Mucosa of gallbladder (tissue), 1 donor: ENCODE results near the gene PKD2. TPM values are rescaled to one million over a fixed set of nuclear protein-coding genes. Genes with fewer than 3 reads are reported as not detected.
"Not testable (repeated sequence)": the region's sequence is repeated elsewhere in the genome, so short reads cannot be mapped to it uniquely, and the experiment has no call there.

Experiments used
- DNase-seq: peaks from one replicate; pipeline ENCODE4 v3.0.0-alpha.2; 2020; ENCODE audit warnings: low spot score
- total RNA-seq: library from RNA; stranded (reverse); gene quantifications from one replicate; pipeline ENCODE4 v1.2.1, GENCODE V29; 2021
- donor health status: DM: no; HTN: no; CAD: no.

The PKD2 gene
- total RNA-seq, 1 donor from 2014 or later = 38.4 TPM

DNA sequence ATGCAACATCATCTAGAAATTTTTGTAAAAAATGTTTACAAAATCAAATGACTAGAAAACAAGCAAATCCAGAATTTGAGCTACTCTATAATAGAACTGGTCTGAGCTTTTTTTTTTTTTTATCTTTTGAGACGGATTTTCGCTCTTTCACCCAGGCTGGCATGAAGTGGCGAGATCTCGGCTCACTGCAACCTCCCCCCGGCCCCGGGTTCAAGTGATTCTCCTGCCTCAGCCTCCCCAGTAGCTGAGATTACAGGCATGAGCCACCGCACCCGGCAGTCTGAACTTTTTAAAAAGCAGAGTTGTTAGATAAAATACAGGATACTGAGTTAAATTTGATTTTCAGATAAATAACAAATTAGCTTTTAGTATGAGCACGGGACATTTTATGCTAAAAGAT, 20.9 kb upstream of the PKD2 start:
- DNase-seq = no peak

DNA sequence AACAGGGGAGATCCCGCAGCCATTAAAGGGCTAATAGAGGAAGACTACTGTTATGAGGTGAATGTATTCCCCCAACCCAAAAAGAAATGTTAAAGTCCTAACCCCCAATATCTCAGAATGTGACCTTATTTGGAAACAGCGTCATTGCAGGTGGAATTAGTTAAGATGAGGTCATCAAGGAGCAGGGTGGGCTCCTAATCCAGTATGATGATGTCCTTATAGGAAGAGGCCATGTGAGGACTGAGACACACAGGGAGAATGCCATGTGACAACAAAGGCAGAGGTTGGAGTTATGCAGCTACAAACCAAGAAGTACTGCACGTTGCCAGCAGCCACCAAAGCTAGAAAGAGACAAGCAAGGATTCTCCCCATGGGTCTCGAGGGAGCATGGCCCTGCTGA, 17.7 kb upstream of the PKD2 start:
- DNase-seq = no peak

DNA sequence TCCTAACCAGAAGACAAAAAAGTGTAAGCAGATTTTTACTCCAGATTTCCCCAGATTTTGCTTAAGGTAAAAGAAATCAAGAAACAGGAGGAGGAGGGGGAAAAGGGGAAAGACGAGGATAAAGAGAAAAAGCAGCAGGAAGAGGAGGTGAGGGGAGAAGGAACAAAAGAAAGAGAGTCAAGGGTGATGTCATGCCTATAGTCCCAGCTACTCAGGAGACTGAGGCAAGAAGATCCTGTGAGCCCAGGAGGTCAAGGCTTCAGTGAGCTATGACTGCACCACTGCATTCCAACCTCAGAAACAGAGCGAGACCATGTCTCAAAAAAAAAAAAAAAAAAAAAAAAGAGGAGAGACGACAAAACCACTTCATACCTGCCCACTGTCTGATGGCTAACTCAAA, 12.0 kb upstream of the PKD2 start:
- DNase-seq = no peak

DNA sequence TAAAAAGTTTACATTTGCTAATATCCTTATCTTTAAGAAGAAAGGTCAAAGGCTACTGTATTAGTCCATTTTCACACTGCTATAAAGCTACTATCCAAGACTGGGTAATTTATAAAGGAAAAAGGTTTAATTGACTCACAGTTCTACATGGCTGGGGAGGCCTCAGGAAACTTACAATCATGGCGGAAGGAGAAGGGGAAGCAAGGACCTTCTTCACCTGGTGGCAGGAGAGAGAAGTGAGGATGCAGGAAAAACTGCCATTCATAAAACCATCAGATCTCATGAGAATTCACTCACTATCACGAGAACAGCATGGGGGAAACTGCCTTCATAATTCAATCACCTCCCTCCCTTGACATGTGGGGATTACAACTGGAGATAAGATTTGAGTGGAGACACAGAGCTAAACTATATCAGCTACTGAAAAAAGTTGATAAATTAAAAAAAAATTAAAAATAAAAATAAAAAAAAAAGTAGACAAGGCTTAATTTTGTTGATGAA, 8.2 kb upstream of the PKD2 start:
- not testable (repeated sequence) for DNase-seq

DNA sequence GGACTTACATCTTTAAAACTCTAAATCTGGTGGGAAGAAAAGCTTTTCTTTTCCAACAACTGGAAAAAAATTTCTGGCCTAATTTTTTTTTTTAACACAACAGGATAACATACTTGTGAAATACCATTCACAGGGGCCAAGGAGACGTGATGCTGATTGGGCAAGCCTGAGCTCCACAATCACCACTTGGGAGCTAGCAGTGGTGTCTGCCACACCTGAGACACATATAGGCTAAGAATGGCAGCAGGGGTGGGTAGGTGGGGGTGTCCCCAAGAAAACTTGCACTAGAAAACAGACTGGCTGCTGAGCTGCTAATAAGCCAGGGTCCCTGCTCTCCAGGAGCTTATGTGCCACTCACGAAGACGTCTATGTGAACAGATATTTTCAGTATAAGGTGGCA, 5.6 kb upstream of the PKD2 start:
- DNase-seq = no peak

DNA sequence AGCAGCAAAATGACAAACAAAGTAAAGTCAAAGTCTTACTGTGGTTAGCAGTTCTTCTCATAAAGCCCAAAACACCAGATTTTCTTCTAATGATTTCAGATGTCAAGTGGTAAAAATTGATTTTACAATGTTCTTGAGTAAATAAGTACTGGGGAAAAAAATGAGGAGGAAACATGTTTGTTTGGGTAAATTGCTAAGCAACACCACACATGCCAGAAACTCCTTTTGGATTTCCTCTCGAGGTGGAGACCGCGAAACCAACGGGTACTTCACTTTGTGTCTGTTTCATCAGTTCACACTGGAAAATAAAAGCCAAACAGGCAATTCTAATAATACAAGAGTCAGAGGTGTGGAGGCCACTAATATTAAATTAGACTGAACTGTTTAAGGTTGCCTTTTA, 4.6 kb upstream of the PKD2 start:
- DNase-seq = no peak

DNA sequence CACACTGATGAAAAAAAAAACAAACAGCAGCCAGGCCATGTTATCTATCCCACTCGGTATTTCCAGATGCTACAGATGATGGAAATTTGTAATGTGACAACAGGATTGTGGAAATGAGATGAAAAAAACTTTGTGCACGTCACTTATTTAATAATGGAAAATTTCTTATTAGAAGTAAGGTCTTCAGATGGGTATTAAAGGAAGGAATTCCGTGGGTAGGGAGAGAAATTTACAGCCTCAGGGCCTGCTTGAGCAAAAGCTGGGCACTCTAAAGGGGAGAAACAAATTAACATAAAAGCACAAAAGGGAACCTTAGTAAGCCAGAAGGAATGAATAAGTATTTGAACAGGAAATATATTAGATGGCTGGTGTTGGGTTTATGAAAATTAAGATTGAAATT, 4.2 kb upstream of the PKD2 start:
- no peak for DNase-seq

DNA sequence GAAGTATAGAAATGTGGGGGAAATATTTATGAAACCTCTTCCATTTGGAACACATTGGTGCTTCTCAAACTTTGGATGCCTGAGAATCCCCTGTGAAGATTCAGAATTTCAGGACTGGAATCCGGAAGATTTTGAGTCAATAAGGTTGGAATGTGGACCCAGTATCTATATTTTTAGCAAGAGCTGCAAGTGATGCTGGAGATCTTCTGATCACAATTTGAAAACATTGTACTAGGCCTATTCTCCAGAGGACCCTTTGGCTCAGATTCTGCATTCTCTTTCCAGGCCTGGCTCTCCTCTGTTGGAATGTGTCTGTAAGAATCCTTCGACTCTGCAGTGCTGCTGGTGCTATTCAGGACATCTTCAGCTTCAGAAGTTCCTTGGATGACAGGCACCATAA, 2.4 kb upstream of the PKD2 start:
- peak; percentile 26 for DNase-seq

DNA sequence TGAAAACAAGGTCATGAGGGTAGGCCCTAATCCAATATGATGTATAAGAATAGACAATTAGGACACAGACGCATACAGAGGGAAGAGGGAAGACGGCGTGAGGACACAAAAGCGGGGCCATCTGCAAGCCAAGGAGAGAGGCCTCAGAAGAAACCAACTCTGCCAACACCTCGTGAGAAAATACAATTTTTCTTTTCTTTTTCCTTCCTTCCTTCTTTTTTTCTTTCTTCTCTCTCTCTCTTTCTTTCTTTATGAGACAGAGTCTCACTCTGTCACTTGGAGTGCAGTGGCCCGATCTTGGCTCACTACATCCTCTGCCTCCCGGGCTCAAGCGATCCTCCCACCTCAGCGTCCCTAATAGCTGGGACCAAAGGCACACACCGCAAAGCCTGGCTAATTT, 1.5 kb upstream of the PKD2 start:
- no peak for DNase-seq

DNA sequence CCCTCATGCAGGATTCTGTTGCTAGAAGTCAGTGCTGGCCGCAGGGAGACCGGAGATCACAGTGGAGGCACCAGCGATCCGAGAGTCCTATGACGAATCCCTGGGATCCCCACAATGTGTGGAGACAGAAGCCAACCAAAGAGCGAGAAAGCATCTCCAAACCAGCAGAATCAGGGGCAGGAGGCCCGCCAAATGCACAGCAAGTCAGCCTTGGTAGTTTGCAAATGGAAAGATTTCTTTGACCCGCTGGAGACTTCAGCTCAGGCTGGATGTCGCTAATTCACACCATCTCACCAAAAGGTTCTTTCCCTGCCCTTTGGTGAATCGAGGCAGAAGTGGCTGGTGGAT, 505 bp upstream of the PKD2 start:
- DNase-seq = no peak

DNA sequence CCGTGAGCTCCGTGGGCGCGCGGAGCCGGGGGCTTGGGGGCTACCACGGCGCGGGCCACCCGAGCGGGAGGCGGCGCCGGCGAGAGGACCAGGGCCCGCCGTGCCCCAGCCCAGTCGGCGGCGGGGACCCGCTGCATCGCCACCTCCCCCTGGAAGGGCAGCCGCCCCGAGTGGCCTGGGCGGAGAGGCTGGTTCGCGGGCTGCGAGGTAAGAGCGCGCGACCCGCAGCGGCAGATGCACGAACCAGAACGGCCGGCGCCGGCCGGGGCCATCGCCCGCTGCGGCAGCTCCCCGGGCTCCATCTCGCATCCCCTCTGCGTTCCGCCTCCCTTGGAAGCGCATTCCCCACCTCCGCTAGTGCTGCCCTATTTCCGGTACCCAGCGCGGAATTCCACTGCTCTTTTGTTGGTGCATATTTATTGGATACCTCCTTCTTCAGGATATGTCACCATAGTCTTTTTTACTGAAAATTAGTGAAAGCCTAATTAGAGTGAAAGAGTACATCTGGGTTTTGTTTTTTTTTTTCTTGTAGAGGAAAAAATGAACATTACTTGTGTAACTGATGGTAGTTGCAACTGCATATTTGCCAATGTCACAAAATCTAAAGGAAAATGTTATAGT, 797 bp downstream of the PKD2 start:
- no peak for DNase-seq

DNA sequence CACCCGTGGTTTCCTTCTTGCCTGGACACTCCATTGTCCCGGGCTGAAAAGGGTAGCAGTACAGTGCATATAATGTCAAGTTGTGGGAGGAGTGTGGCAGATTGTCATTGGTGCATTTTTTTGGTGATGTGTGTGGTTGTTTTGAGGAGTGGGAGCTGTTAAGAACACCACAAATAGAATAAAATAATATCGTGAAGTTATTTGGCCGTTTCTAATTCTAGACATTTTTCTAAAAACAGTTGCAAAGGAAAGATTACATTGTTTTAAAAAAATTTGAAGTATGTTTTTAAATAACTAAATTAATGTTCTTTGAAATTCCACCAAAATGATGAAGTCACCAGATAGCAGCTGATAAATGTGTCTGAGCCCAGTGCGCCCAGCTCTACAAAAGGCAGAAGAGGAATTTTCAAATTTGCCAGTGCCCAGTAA, 1.3 kb downstream of the PKD2 start:
- no peak for DNase-seq

DNA sequence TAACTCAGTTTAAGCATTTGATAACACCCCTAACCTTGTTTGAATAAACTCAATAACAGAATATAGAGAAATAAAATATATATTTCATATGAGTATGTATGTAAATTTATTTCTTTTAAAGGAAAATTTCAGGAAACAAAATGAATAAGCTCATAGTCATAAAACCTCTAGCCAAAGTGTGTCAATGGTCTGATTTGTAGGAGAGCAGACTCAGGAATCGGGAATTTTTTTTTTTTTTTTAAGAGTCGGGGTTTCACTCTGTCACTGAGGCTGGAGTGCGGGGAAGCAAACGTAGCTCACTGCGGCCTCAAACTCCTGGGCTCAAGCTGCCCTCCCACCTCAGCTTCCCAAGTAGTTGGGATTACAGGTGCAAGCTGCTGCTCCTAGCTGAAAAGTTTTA, 2.4 kb downstream of the PKD2 start:
- DNase-seq = no peak

DNA sequence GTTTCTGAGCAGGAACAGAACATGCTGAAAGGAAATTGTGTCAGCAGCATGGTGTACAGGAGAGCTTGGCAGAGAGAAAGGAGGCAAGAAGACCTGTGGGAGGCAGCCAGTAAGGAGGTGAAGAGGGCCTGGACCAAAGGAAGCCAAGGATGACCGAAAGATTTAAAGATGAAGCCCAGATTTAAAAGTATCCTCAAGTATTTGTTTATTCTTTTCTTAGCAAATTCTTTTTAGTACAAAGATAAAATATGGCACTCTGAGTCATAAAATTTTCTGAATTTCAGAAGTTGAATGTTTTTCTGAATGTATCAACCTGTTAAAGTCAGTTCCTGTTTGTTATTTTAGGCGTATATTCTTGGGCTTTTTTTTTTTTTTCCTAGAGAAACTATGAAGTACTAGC, 3.5 kb downstream of the PKD2 start:
- no peak for DNase-seq

DNA sequence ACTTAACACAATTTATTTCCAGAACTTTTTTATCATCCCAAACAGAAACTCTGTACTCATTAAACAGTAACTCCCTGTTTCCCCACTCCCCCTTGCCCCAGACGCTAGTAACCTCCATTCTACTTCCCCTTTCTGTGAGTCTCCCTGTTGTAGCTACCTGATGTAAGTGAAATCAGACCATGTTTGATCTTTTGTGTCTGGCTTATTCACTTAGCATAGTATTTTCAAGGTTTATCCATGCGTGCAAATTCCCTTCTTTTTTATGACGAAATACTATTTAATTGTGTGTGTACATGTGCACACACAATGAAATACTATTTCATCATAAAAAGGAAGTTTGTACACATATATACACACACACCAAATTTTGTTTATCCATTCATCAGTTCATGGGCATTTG, 5.2 kb downstream of the PKD2 start:
- no peak for DNase-seq

DNA sequence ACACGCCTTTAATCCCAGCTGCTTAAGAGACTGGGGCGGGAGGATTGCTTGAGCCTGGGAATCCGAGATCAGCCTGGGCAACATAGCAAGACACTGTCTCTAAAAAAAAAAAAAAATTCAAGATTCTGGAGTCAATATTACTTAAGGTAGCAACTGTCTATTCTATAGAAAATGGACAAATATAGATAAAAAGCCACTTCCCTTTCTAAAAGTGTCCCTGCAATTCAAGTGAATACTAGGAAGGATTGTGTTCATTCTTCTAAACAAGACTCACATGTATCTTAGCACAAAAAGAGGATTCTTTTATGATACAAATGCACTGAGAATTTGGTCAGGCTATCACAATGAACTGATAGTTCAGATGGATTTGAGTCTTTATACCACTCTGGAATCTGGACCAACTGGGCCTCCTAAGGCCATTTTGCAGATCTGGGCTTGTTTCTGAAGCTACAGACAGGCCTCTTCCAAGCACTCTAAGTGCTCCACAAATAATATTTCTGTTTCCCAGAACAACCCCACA, 7.0 kb downstream of the PKD2 start:
- DNase-seq = no peak

DNA sequence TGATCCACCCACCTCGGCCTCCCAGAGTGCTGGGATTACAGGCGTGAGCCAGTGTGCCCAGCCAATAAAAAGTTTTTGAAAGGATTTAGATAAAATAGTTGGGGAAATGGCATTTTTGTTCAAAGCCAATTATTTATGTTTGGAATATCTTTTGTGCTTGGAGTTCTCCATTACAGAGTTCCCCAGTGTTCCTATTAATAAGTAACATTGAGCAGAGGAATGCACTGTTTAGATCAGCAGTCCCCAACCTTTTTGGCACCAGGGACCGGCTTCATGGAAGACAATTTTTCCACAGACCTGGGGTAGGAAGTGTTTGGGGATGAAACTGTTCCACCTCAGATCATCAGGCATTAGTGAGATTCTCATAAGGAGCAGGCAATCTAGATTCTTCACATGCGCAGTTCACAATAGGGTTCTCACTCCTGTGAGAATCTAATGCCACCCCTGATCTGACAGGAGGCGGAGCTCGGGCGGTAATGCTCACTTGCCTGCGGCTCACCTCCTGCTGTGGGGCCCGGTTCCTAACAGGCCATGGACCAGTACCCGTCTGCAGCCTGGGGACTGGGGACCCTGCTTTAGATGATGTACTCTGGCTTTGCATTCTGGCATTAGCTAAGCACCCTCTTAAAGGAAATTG, 8.3 kb downstream of the PKD2 start:
- no peak for DNase-seq

DNA sequence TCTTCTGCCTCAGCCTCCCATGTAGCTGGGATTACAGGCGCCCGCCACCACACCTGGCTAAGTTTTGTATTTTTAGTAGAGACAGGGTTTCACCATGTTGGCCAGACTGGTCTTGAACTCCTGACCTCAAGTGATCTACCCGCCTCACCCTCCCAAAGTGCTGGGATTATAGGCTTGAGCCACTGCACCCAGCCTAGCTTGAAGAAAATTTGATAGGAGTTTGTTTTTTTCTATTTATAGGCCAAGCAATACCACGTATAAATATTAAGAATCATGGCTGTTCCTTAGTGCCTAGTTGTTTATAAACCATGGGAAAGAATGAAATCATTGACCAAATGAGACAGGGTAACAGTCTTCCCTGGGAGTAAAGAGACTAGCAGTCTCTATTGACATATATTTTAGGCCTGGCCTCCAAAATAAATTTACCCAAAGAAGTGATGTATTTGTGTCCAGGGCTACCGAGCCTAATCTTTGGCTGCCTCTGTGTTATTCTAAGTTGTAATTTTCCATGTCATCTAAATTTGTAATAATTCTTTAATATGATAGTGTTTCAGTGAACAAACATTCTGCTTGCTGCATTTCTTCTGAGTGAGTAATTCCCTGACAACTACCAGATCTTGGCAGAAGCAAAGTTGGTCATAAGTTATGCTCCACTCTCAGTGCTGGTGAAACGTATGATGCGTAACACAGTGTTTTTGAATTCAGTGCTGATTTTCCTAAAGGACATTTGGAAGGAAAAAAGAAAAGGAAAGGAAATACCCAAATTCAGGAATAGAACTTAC, 10.3 kb downstream of the PKD2 start:
- no peak for DNase-seq

DNA sequence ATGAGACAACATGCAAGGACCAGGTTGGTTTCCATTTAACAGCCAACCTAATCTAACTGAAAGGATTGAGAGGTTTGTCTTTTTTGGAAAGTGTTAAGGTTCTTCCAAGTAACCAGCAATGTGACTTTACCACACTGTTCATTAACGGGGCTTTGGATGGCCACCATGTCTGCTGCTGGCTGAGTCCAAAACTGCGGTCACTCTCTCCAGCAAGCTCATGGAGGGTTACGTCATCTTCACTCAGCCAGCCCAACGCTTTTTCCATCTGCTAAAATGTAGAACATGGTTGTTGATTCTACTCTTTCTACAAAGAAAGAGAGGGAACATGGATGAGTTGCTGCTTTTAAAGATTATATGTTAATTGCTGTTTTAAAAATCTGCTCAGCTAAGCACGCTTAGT, 11.0 kb downstream of the PKD2 start:
- no peak for DNase-seq

DNA sequence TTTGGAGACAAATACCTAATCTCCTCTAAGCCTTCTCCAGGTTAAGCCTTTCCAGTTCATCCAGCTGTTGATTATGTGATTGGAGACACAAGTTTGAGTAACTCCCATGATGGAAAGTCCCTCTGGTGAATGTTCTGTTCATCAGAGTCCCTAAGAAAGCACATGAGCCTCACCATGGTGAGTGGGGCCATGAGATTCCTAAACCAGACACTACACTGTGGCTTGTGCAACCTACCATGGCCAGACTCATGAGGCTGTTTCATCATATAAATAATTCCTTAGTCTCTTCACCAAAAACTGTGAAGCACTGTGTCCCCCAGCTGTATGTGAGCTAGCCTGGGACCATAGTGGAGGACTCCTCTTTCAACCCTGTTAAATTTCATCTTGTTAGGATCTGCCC, 14.4 kb downstream of the PKD2 start:
- no peak for DNase-seq

DNA sequence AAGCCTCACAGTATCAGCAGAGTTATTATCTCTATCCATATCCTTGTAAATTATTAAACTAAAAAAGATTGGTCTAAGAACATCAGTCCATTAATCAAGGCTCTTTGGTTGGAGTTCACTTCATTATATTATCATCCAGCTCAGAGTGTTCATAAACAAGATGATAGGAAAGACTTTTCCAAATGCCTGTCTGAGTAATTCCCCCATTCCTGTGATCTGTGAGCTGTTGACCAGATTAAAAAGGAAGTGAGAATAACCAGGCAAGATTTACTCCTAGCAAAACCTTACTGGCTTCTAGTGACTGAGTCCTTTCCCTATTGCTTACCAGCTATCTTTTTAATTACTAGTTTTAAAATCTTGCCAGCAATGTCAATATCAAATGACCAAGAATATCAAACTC, 14.9 kb downstream of the PKD2 start:
- DNase-seq = no peak

DNA sequence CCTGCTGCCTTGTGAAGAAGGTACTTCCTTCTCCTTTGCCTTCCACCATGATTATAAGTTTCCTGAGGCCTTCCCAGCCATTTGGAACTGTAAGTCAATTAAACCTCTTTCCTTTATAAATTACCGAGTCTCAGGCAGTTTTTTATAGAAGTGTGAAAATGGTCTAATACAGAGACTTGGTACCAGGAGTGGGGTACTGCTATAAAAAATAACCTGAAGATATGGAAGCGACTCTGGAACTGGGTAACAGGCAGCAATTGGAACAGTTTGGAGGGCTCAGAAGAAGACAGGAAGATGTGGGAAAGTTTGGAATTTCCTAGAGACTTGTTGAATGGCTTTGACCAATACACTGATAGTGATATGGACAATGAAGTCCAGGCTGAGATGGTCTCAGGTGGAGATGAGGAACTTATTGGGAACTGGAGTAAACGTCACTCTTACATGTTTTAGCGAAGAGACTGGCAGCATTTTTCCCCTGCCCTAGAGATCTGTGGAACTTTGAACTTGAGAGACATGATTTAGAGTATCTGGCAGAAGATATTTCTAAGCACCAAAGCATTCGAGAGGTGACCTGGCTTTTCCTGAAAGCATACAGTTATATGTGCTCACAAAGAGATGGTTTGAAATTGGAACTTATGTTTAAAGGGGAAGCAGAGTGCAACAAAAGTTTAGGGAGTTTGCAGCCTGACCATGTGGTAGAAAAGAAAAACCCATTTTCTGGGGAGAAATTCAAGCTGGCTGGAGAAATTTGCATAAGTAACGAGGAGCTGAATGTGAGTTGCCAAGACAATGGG, 18.6 kb downstream of the PKD2 start:
- not testable (repeated sequence) for DNase-seq
